Ovary (tissue), 9 donors: ENCODE results near the gene C4orf50. TPM values are rescaled to one million over a fixed set of nuclear protein-coding genes. Genes with fewer than 3 reads are reported as not detected.

Experiments
- DNase-seq, 5 donors: peaks; one replicate each; pipeline ENCODE4 v3.0.0-alpha.2; 2019 to 2020
- H3K27ac ChIP-seq, 2 donors: fragments of 200-600 bp; one replicate each; pipeline versions ENCODE4 v1.5.1 to v1.8.0; 2019 to 2022
- H3K27me3 ChIP-seq: fragments of 200-600 bp; one replicate; pipeline ENCODE4 v1.8.0; 2022
- H3K36me3 ChIP-seq: fragments of 200-600 bp; sonication (generic); one replicate; pipeline ENCODE4 v1.5.1; 2019
- H3K4me1 ChIP-seq: one replicate; pipeline ENCODE4 v1.8.1; 2013; ENCODE audit warnings: mild to moderate bottlenecking, moderate library complexity; ENCODE audit not compliant: insufficient read depth
- H3K4me3 ChIP-seq: fragments of 200-600 bp; sonication (generic); one replicate; pipeline ENCODE4 v1.5.1; 2017
- H3K9me3 ChIP-seq, 2 donors: fragments of 200-600 bp in 1 of 2; sonication (generic) in 1 of 2; one replicate each; pipeline versions ENCODE4 v1.5.1 to v1.8.1; 2013 to 2019; ENCODE audit warnings: mild to moderate bottlenecking in 1 of 2, moderate library complexity in 1 of 2
- CTCF ChIP-seq, 3 donors: fragments of 450-650 bp in 2 of 3; fragments of 200-600 bp in 1 of 3; IDR thresholded peaks; one replicate each; pipeline versions ENCODE4 v1.5.1 to v1.8.0; 2016 to 2022; ENCODE audit warnings: antibody characterized with exemption in 3 of 3, mild to moderate bottlenecking in 1 of 3
- EP300 ChIP-seq: sonication (generic); formaldehyde crosslinking; IDR thresholded peaks from one replicate; pipeline ENCODE4 v1.6.1; 2017; ENCODE audit warnings: antibody characterized with exemption
- POLR2A ChIP-seq: fragments of 450-650 bp; IDR thresholded peaks from one replicate; pipeline ENCODE4 v1.6.1; 2017; ENCODE audit warnings: antibody characterized with exemption, mild to moderate bottlenecking, moderate library complexity
- WGBS, 3 donors: extraction: QIAGEN DNeasy Blood & Tissue Kit in 1 of 3; methylation state at CpG; one replicate each; pipeline versions ENCODE4 v1.1.5 to v1.1.7; 2013 to 2017; 5-methylcytosine and 5-hydroxymethylcytosine counted together
- intact Hi-C, 4 donors: fragments of 100-400 bp; cut with DNase I; formaldehyde crosslinking; loops; one replicate each; pipeline versions ENCODE4 v1.11.0 to v1.15.1; 2022 to 2023
- polyA plus RNA-seq, 2 donors: library from polyadenylated mRNA; stranded (reverse); fragments of 200-250 nt in 1 of 2; fragments of 350-450 nt in 1 of 2; fragmentation: Illumina TruSeq in 1 of 2; extraction: RNeasy Lipid Tissue Mini Kit (QIAGEN cat#74804) in 1 of 2; gene quantifications; one replicate each; pipeline ENCODE4 v1.2.3, GENCODE V29; 2013 to 2014
- total RNA-seq, 7 donors: library from RNA; depleted of rRNA in 2 of 7; stranded (reverse); fragments of >200 nt in 2 of 7; fragmentation: NEBNext Ultra II Directional in 3 of 7; extraction: Animal tissue kit (Norgen Biotek cat#: 25700) in 3 of 7; gene quantifications; one replicate each; pipeline versions ENCODE4 v1.1.0 to v1.2.4, GENCODE V29; 2016 to 2023
- donor health status: DM: no; HTN: no; CAD: no; lungs with moderate emphysema.
- donor health status: DM: no; HTN: no; CAD: no.
- donor health status: Bipolar disorder and iron deficiency.
- donor health status: DM: yes; HTN: yes; CAD: no.
- donor health status: DM: no; HTN: no; CAD: no.
- donor health status: DM: yes; HTN: yes; CAD: no.

Gene C4orf50
- total and polyA plus RNA-seq, 9 donors: 0.04 to 0.35 (median 0.12) TPM

GRCh38 chr4:6019316-6020263 is 1.4 kb upstream of the C4orf50 start:
- DNase-seq: peak in 1 of 5 donors; percentile 28

GRCh38 chr4:6017800-6018199 is 431 bp downstream of the C4orf50 start:
- TF ChIP-seq POLR2A (no peak), EP300 (no peak), CTCF (IDR thresholded peaks at IDR 0.05) (no peak)
- intact Hi-C loops: no loop called here
- Histone ChIP-seq H3K36me3 (no peaks in the 10 kb centered on the region), H3K9me3 (no peaks in the 10 kb centered on the region), H3K27ac (no peak overlapping the region), H3K4me3 (no peak overlapping the region), H3K4me1 (no peaks in the 10 kb centered on the region), H3K27me3 (no peaks in the 10 kb centered on the region)
- DNase-seq: no peak
- WGBS, 3 donors: 78 to 88% (median 87%) methylated on average over 11 of the region's 11 CpGs

More at GRCh38 chr4:6019316-6020263, 1.4 kb upstream of the C4orf50 start:
- Histone ChIP-seq H3K27me3 (no peaks in the 10 kb centered on the region), H3K27ac (no peak overlapping the region), H3K9me3 (no peaks in the 10 kb centered on the region), H3K36me3 (no peaks in the 10 kb centered on the region), H3K4me1 (no peaks in the 10 kb centered on the region), H3K4me3 (no peak overlapping the region)
- intact Hi-C loops: no loop called here
- WGBS, 3 donors: 33% methylated on average over 22 of the region's 22 CpGs
- TF ChIP-seq EP300 (no peak), CTCF (IDR thresholded peaks at IDR 0.05) (peak in 1 of 3 donors; percentile 25)

GRCh38 chr4:6017030-6017429 is 1.2 kb downstream of the C4orf50 start:
- no peaks in the 10 kb centered on the region for H3K27me3 ChIP-seq
- H3K4me1 ChIP-seq: no peaks in the 10 kb centered on the region
- 72 to 75% (median 74%) methylated on average over 10 of the region's 10 CpGs for WGBS, 3 donors
- TF ChIP-seq CTCF (IDR thresholded peaks at IDR 0.05) (no peak), POLR2A (no peak), EP300 (no peak)
- no peaks in the 10 kb centered on the region for H3K9me3 ChIP-seq
- intact Hi-C loops: no loop called here
- H3K4me3 ChIP-seq: no peak overlapping the region
- no peaks in the 10 kb centered on the region for H3K36me3 ChIP-seq
- no peak for DNase-seq
- no peak overlapping the region for H3K27ac ChIP-seq

GRCh38 chr4:6013564-6013963 is 4.7 kb downstream of the C4orf50 start:
- TF ChIP-seq POLR2A (no peak), CTCF (IDR thresholded peaks at IDR 0.05) (no peak), EP300 (no peak)
- 85 to 88% (median 85%) methylated on average over 12 of the region's 12 CpGs for WGBS, 3 donors
- Histone ChIP-seq H3K9me3 (no peaks in the 10 kb centered on the region), H3K4me1 (peaks cover 4% of the 10 kb centered on the region), H3K27me3 (no peaks in the 10 kb centered on the region), H3K4me3 (no peak overlapping the region), H3K36me3 (no peaks in the 10 kb centered on the region), H3K27ac (no peak overlapping the region)
- no peak for DNase-seq
- intact Hi-C loops: no loop called here
